Neutrophil (primary cell): ENCODE data around the gene SPACDR.

Experiments used
- H3K27ac ChIP-seq: fragments of 200-600 bp; sonication (generic); 2 replicates; pipeline ENCODE4 v1.5.1; 2016; ENCODE audit warnings: mild to moderate bottlenecking, moderate library complexity
- H3K27me3 ChIP-seq: fragments of 200-600 bp; sonication (generic); 2 replicates; pipeline ENCODE4 v1.6.0; 2016; ENCODE audit warnings: mild to moderate bottlenecking
- H3K36me3 ChIP-seq: fragments of 200-600 bp; sonication (generic); 2 replicates; pipeline ENCODE4 v1.5.1; 2017
- H3K4me1 ChIP-seq, 2 experiments: fragments of 200-600 bp in 1 of 2; sonication (generic) in 1 of 2; 1 replicate in 1 of 2; 2 replicates in 1 of 2; pipeline versions ENCODE4 v1.5.1 to v1.6.1; 2013 to 2016; ENCODE audit warnings: low read depth in 1 of 2, low read length in 1 of 2, mild to moderate bottlenecking in 1 of 2, moderate library complexity in 1 of 2; ENCODE audit not compliant: control insufficient read depth in 1 of 2, insufficient read depth in 1 of 2
- H3K4me3 ChIP-seq, 2 experiments: fragments of 200-600 bp in 1 of 2; sonication (generic) in 1 of 2; 1 replicate in 1 of 2; 2 replicates in 1 of 2; pipeline ENCODE4 v1.5.1; 2013 to 2016; ENCODE audit warnings: low read depth in 1 of 2, low read length in 1 of 2, mild to moderate bottlenecking in 1 of 2, moderate library complexity in 1 of 2
- H3K9me3 ChIP-seq: fragments of 200-600 bp; sonication (generic); 2 replicates; pipeline ENCODE4 v1.5.1; 2016
- TF ChIP-seq, protein P1 (sequence below): fragments of 200-600 bp; sonication (generic); IDR thresholded peaks from 2 replicates; pipeline ENCODE4 v1.5.1; 2016; ENCODE audit warnings: antibody characterized with exemption

SPACDR gene

DNA sequence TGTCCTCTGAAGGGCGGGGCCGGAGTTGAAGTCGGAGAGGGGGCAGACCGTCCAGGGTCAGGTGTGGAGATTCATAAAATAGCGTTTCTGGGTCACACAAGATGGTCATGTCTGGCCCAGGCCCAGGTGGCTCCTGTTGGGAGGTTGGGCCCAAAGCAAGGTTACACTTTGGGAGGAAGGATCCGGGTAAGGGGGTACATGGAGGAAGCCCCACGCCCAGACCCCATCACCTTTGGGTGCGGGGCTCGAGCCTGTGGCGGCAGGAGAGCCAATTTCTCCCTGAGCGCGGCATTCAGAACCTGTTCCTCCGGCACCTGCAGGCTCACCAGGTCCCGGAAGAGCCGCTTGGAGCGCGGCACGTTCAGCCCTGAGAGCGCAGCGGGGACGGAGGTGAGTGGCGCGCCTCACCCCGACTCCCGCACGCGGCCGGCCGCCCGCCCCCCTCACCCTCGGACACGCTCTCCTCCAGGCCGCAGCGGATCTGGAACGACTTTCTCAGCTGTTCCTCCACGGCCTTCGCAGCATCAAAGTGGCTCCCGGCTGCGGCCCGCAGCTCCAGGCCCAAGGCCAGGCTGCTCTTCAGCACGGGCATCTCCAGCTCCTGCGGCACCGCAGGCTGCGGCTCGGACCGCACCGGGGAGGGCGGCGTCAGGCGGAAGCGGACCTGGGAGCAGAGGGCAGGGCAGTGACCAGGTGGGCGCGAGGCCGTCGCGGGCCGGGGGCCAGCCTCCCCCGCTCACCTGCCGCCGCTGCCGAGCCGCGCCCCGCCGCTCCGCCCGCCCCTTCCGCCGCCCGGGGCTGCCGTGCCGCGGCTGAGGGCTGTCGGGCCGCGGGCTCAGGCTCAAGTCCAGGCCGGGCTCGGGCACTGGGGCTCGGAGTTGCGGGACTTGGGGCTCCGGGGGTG, 28.4 kb downstream of the SPACDR start:
- H3K27ac ChIP-seq = peak overlapping the region; percentile 98

DNA sequence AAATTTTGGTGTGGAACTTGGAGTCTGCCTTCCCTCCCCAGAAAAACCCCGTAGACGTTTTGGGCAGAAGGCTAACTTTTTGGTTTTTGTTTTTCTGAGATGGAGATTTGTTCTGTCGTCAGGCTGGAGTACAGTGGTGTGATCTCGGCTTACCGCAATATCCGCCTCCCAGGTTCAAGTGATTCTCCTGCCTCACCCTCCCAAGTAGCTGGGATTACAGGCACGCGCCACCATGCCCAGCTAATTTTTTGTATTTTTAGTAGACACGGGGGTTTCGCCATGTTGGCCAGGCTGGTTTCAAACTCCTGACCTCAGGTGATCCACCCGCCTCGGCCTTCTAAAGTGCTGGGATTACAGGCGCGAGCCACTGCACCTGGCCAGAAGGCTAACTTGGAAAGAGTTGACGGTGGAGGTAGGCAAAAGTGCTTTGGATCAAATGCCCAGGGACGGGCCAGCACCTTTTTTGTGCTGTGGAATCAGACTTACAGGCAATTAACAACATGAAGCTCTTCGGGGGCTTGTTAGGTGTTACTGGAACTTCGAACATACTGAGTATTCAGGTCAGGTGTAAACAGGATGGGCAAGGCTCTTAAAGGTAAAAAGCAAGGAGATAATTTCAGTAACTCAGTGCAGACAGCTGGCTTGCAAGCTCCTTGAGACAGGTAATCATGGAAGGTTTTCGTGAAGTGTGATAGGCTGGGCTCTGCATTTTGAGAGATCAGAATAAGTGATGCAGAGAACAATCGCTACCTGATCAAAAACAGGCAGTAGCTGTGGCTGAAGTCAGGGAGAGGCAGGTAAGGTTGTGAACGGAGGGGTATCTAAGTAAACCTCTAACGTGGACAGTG, 29.5 kb downstream of the SPACDR start:
- H3K27me3 ChIP-seq = no peaks in the 10 kb centered on the region
- H3K36me3 ChIP-seq = peaks cover 26% of the 10 kb centered on the region
- H3K4me1 ChIP-seq = peaks cover 36 to 44% of the 10 kb centered on the region in 2 experiments
- peak overlapping the region; percentile 98 for H3K27ac ChIP-seq
- peak overlapping the region; percentile 81 to 88 for H3K4me3 ChIP-seq
- TF ChIP-seq, protein P1, sequence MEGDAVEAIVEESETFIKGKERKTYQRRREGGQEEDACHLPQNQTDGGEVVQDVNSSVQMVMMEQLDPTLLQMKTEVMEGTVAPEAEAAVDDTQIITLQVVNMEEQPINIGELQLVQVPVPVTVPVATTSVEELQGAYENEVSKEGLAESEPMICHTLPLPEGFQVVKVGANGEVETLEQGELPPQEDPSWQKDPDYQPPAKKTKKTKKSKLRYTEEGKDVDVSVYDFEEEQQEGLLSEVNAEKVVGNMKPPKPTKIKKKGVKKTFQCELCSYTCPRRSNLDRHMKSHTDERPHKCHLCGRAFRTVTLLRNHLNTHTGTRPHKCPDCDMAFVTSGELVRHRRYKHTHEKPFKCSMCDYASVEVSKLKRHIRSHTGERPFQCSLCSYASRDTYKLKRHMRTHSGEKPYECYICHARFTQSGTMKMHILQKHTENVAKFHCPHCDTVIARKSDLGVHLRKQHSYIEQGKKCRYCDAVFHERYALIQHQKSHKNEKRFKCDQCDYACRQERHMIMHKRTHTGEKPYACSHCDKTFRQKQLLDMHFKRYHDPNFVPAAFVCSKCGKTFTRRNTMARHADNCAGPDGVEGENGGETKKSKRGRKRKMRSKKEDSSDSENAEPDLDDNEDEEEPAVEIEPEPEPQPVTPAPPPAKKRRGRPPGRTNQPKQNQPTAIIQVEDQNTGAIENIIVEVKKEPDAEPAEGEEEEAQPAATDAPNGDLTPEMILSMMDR = no peak
- H3K9me3 ChIP-seq = no peaks in the 10 kb centered on the region

More for the DNA sequence above, 28.4 kb downstream of the SPACDR start:
- TF ChIP-seq, protein P1 = no peak
- Histone ChIP-seq H3K27me3 (no peaks in the 10 kb centered on the region), H3K36me3 (peaks cover 26% of the 10 kb centered on the region), H3K4me1 (peaks cover 32 to 34% of the 10 kb centered on the region in 2 experiments), H3K4me3 (peak overlapping the region; percentile 81 to 88), H3K9me3 (no peaks in the 10 kb centered on the region)

DNA sequence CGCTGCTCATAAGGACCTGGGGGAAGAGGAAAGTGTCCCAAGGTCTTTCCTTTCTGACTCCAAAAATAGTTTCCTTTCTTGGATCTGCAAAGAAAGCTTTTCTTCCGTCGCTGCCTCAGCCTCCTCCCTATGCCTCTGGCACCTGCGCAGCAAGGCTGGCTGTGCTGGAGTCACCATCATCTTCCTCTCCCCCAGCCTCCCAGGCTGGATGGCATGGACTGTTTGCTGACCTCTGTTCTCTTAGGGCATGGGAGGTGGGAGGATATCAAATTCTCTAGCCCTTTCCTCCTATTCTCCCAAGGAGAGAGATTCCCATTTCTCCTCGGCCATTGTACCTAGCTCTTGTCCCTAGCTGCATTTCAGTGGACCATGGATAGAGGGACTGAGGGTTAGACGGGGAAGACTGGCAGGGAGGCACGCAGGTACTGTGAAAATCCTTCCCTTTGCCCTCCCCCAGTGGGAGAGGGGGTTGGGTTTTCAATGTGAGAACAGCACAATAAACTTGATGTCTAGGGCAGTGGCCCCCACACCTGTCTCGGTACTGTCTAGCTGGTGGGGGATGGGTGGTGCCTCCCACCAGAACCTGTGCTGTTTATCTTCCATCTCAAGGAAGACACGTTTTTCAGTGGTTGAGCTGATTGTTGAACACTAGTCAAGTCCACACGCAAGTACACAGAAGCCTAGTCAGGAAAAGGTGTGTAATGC, 30.3 kb downstream of the SPACDR start:
- H3K9me3 ChIP-seq = no peaks in the 10 kb centered on the region
- peaks cover 26% of the 10 kb centered on the region for H3K36me3 ChIP-seq
- H3K4me3 ChIP-seq = no peak overlapping the region
- TF ChIP-seq, protein P1 = no peak
- H3K4me1 ChIP-seq = peaks cover 36 to 47% of the 10 kb centered on the region in 2 experiments
- H3K27ac ChIP-seq = peak overlapping the region; percentile 98
- no peaks in the 10 kb centered on the region for H3K27me3 ChIP-seq

DNA sequence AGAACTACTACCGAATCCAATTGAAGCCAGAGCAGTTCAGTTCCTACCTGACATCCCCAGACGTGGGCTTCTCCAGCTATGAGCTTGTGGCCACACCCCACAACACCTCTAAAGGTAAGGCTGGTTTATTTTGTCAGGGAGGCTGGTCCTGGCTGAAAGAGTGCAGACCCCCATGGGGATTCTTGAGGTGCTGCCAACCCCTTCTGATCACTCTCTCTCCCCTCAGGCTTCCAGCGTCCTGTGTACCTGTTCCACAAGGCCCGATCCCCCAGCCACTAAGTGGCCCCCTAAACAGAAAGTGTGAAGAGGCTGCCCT, 30.8 kb downstream of the SPACDR start:
- Histone ChIP-seq H3K4me1 (peaks cover 36 to 47% of the 10 kb centered on the region in 2 experiments), H3K4me3 (no peak overlapping the region), H3K27ac (peak overlapping the region; percentile 98), H3K36me3 (peaks cover 26% of the 10 kb centered on the region), H3K9me3 (no peaks in the 10 kb centered on the region), H3K27me3 (no peaks in the 10 kb centered on the region)
- TF ChIP-seq, protein P1 = no peak

DNA sequence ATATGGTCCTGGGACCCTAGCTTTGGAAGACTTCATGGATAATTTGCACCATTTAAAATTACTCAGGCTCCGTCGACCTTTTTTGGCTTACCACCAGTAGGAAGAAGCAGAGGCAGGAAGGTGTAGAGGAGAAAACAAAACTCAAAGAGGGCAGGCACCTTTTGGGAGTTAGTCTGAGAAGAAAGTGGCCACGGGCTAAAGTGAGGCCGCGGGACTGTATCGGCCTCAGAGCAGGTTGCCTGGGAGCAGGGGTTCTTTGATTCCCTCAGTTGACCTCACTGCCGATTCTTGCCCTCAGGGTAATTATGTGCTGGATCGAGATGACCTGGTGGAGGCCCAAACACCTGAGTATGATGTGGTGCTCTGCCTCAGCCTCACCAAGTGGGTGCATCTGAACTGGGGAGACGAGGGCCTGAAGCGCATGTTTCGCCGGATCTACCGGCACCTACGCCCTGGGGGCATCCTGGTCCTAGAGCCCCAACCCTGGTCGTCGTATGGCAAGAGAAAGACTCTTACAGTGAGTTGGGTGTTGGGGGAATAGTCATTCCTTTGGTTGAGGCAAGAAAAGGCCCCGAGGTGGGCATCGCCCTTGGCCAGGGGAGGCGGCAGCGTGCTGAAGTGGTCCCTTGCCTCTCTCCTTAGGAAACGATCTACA, 31.3 kb downstream of the SPACDR start:
- Histone ChIP-seq H3K27me3 (no peaks in the 10 kb centered on the region), H3K4me1 (peaks cover 40 to 51% of the 10 kb centered on the region in 2 experiments), H3K4me3 (no peak overlapping the region), H3K9me3 (no peaks in the 10 kb centered on the region), H3K36me3 (peaks cover 26% of the 10 kb centered on the region), H3K27ac (peak overlapping the region; percentile 98)
- TF ChIP-seq, protein P1 = no peak
